ENCODE results near the gene SEC16B.

- TF ChIP-seq, protein P1, sequence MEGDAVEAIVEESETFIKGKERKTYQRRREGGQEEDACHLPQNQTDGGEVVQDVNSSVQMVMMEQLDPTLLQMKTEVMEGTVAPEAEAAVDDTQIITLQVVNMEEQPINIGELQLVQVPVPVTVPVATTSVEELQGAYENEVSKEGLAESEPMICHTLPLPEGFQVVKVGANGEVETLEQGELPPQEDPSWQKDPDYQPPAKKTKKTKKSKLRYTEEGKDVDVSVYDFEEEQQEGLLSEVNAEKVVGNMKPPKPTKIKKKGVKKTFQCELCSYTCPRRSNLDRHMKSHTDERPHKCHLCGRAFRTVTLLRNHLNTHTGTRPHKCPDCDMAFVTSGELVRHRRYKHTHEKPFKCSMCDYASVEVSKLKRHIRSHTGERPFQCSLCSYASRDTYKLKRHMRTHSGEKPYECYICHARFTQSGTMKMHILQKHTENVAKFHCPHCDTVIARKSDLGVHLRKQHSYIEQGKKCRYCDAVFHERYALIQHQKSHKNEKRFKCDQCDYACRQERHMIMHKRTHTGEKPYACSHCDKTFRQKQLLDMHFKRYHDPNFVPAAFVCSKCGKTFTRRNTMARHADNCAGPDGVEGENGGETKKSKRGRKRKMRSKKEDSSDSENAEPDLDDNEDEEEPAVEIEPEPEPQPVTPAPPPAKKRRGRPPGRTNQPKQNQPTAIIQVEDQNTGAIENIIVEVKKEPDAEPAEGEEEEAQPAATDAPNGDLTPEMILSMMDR (IDR thresholded peaks at IDR 0.05; ENCODE audit: insufficient read depth, low read length, poor library complexity, severe bottlenecking), result no peak
- TF ChIP-seq EZH2phosphoT487 (conservative IDR thresholded peaks at IDR 0.05; ENCODE audit: low read length), result no peak
These were observed 44.9 kb downstream of the SEC16B start for GRCh38 chr1:177925006-177925405.

Measured in SU-DHL-6 (cell line).